NCI-H2029 treated with DMSO at 0.1 percent for 48 hours (cell line): ENCODE measurements around the gene ZBTB7C.
"Not testable (repeated sequence)": the region's sequence is repeated elsewhere in the genome, so short reads cannot be mapped to it uniquely, and the experiment has no call there.

Source experiments
- DNase-seq: peaks from one replicate; lab custom pipeline; 2025; lab: John Stamatoyannopoulos, UW

ZBTB7C gene

GRCh38 chr18:48295586-48296311 lies 113.4 kb downstream of the ZBTB7C start:
- DNase-seq = no peak

- no peak for DNase-seq
Measured at GRCh38 chr18:48294899-48295585, 114.1 kb downstream of the ZBTB7C start.

- peak; percentile 78 for DNase-seq
Measured at GRCh38 chr18:48293954-48294898, 115.0 kb downstream of the ZBTB7C start.

- DNase-seq = no peak
Measured at GRCh38 chr18:48292782-48293424, 116.3 kb downstream of the ZBTB7C start.

GRCh38 chr18:48292229-48292628 lies 117.0 kb downstream of the ZBTB7C start:
- no peak for DNase-seq

GRCh38 chr18:48290162-48290926 lies 118.8 kb downstream of the ZBTB7C start:
- DNase-seq = no peak

GRCh38 chr18:48284743-48285142 lies 124.4 kb downstream of the ZBTB7C start:
- DNase-seq = no peak

GRCh38 chr18:48284011-48284410 lies 125.2 kb downstream of the ZBTB7C start:
- not testable (repeated sequence) for DNase-seq

- not testable (repeated sequence) for DNase-seq
Measured at GRCh38 chr18:48281460-48281859, 127.7 kb downstream of the ZBTB7C start.

GRCh38 chr18:48279312-48279711 lies 129.9 kb downstream of the ZBTB7C start:
- DNase-seq = no peak

- DNase-seq = no peak
Measured at GRCh38 chr18:48278081-48278480, 131.1 kb downstream of the ZBTB7C start.

- no peak for DNase-seq
Measured at GRCh38 chr18:48274301-48274700, 134.9 kb downstream of the ZBTB7C start.

- no peak for DNase-seq
Measured at GRCh38 chr18:48270929-48271328, 138.3 kb downstream of the ZBTB7C start.

GRCh38 chr18:48265328-48265727 lies 143.9 kb downstream of the ZBTB7C start:
- no peak for DNase-seq

GRCh38 chr18:48263914-48264902 lies 145.0 kb downstream of the ZBTB7C start:
- DNase-seq = no peak

GRCh38 chr18:48263192-48263853 lies 145.9 kb downstream of the ZBTB7C start:
- no peak for DNase-seq

- DNase-seq = no peak
Measured at GRCh38 chr18:48260237-48260636, 148.9 kb downstream of the ZBTB7C start.

GRCh38 chr18:48256848-48257247 lies 152.3 kb downstream of the ZBTB7C start:
- DNase-seq = no peak

- no peak for DNase-seq
Measured at GRCh38 chr18:48254077-48254602, 155.0 kb downstream of the ZBTB7C start.
